Right cardiac atrium (tissue), 5 donors: ENCODE measurements around the gene LRMDA. TPM values are rescaled to one million over a fixed set of nuclear protein-coding genes. Genes with fewer than 3 reads are reported as not detected.

Source experiments
- ATAC-seq, 2 donors: fragments of 200-7000 bp; cut with Tn5 transposase; one replicate each; pipeline versions ENCODE4 v1.8.0 to v1.9.1; 2020; ENCODE audit warnings: moderate library complexity in 2 of 2, mild to moderate bottlenecking in 1 of 2
- DNase-seq, 3 donors: peaks; one replicate each; pipeline ENCODE4 v3.0.0-alpha.2; 2020
- H3K27ac ChIP-seq: one replicate; pipeline ENCODE4 v1.5.1; 2013; ENCODE audit warnings: mild to moderate bottlenecking, low read length, control low read depth, moderate library complexity
- H3K27me3 ChIP-seq: one replicate; pipeline ENCODE4 v1.6.1; 2013; ENCODE audit not compliant: control insufficient read depth, insufficient read depth
- H3K4me1 ChIP-seq: one replicate; pipeline ENCODE4 v1.6.1; 2013; ENCODE audit warnings: low read length; ENCODE audit not compliant: control insufficient read depth, insufficient read depth
- H3K4me3 ChIP-seq: one replicate; pipeline ENCODE4 v1.5.1; 2013; ENCODE audit warnings: low read length, control low read depth
- H3K9me3 ChIP-seq: one replicate; pipeline ENCODE4 v1.6.1; 2013; ENCODE audit warnings: low read length; ENCODE audit not compliant: control insufficient read depth
- WGBS: extraction: QIAGEN DNeasy Blood & Tissue Kit; methylation state at CpG from one replicate; pipeline ENCODE4 v1.1.7; 2013; 5-methylcytosine and 5-hydroxymethylcytosine counted together
- intact Hi-C, 4 donors: fragments of 100-400 bp; cut with DNase I; formaldehyde crosslinking; loops; one replicate each; pipeline versions ENCODE4 v1.11.0 to v1.14.0; 2022 to 2023
- polyA plus RNA-seq: library from polyadenylated mRNA; stranded (reverse); fragments of 200-250 nt; gene quantifications from one replicate; pipeline ENCODE4 v1.2.3, GENCODE V29; 2013
- total RNA-seq, 4 donors: library from RNA; stranded (reverse); fragmentation: NEBNext Ultra II Directional; extraction: Animal tissue kit (Norgen Biotek cat#: 25700); gene quantifications; one replicate each; pipeline ENCODE4 v1.2.1, GENCODE V29; 2021
- donor health status: healthy with polysubstance abuse.
- donor health status: DM: no; HTN: yes; CAD: no.
- donor health status: DM: no; HTN: no; CAD: no.
- donor health status: DM: no; HTN: yes; CAD: no; lungs with severe emphysema.
- donor health status: DM: yes; HTN: yes; CAD: no.

LRMDA gene
- total and polyA plus RNA-seq, 5 donors: 42.7 to 97.9 (median 48.8) TPM

- H3K4me1 ChIP-seq: no peaks in the 10 kb centered on the region
- H3K9me3 ChIP-seq: no peaks in the 10 kb centered on the region
- DNase-seq (peak in 2 of 3 donors; percentile 72 to 75), ATAC-seq (no peak)
- H3K27me3 ChIP-seq: no peaks in the 10 kb centered on the region
- H3K27ac ChIP-seq: peak overlapping the region; percentile 82
- WGBS: 1% methylated on average over 27 of the region's 27 CpGs
- peak overlapping the region; percentile 84 for H3K4me3 ChIP-seq
- intact Hi-C loops: loop anchor here in 3 of 4 donors (10.0 kb wide), 5 partner anchors 206 to 1146 kb away; no protein-coding TSS in a partner anchor
Measured at GRCh38 chr10:75408509-75408875, 22.9 kb upstream of the LRMDA start.

- ATAC-seq (peak; percentile 94 to 95), DNase-seq (peak; percentile 85 to 94 (median 93))
- under 1% methylated on average over 76 of the region's 76 CpGs for WGBS
- Histone ChIP-seq H3K27me3 (no peaks in the 10 kb centered on the region), H3K4me1 (no peaks in the 10 kb centered on the region), H3K27ac (peak overlapping the region; percentile 82), H3K4me3 (peak overlapping the region; percentile 84), H3K9me3 (no peaks in the 10 kb centered on the region)
- intact Hi-C loops: loop anchor here in 3 of 4 donors (10.0 kb wide), 5 partner anchors 206 to 1146 kb away; no protein-coding TSS in a partner anchor
Measured at GRCh38 chr10:75408911-75409885, 22.2 kb upstream of the LRMDA start.

GRCh38 chr10:75410132-75411005 is 21.1 kb upstream of the LRMDA start:
- H3K27ac ChIP-seq: no peak overlapping the region
- DNase-seq (no peak), ATAC-seq (no peak)
- WGBS: 49% methylated on average over 10 of the region's 10 CpGs
- H3K4me1 ChIP-seq: no peaks in the 10 kb centered on the region
- peak overlapping the region; percentile 84 for H3K4me3 ChIP-seq
- intact Hi-C loops: loop anchor here in 1 of 4 donors (5.0 kb wide), 1 partner anchor 897 kb away; no protein-coding TSS in a partner anchor
- no peaks in the 10 kb centered on the region for H3K27me3 ChIP-seq
- no peaks in the 10 kb centered on the region for H3K9me3 ChIP-seq

- Histone ChIP-seq H3K27me3 (no peaks in the 10 kb centered on the region), H3K4me1 (no peaks in the 10 kb centered on the region), H3K27ac (no peak overlapping the region), H3K4me3 (no peak overlapping the region), H3K9me3 (no peaks in the 10 kb centered on the region)
- WGBS: 89% methylated on average over 1 of the region's 1 CpG
- intact Hi-C loops: loop anchor here in 1 of 4 donors (5.0 kb wide), 1 partner anchor 893 kb away; no protein-coding TSS in a partner anchor
- ATAC-seq: no peak
- no peak for DNase-seq
Measured at GRCh38 chr10:75414527-75414926, 16.9 kb upstream of the LRMDA start.

- Histone ChIP-seq H3K4me3 (no peak overlapping the region), H3K4me1 (no peaks in the 10 kb centered on the region), H3K9me3 (no peaks in the 10 kb centered on the region), H3K27ac (no peak overlapping the region), H3K27me3 (no peaks in the 10 kb centered on the region)
- ATAC-seq (no peak), DNase-seq (no peak)
- intact Hi-C loops: no loop called here
- 64% methylated on average over 5 of the region's 5 CpGs for WGBS
Measured at GRCh38 chr10:75417522-75417927, 13.9 kb upstream of the LRMDA start.

- Histone ChIP-seq H3K4me1 (no peaks in the 10 kb centered on the region), H3K9me3 (no peaks in the 10 kb centered on the region), H3K27me3 (no peaks in the 10 kb centered on the region), H3K4me3 (no peak overlapping the region), H3K27ac (no peak overlapping the region)
- ATAC-seq (no peak), DNase-seq (no peak)
- 76% methylated on average over 4 of the region's 4 CpGs for WGBS
- intact Hi-C loops: no loop called here
Measured at GRCh38 chr10:75418293-75418692, 13.1 kb upstream of the LRMDA start.

GRCh38 chr10:75418712-75419111 is 12.7 kb upstream of the LRMDA start:
- Histone ChIP-seq H3K4me1 (no peaks in the 10 kb centered on the region), H3K4me3 (no peak overlapping the region), H3K27me3 (no peaks in the 10 kb centered on the region), H3K27ac (no peak overlapping the region), H3K9me3 (no peaks in the 10 kb centered on the region)
- no peak for DNase-seq
- ATAC-seq: no peak
- intact Hi-C loops: no loop called here
- WGBS: 95% methylated on average over 8 of the region's 8 CpGs

GRCh38 chr10:75422913-75423312 is 8.5 kb upstream of the LRMDA start:
- H3K27ac ChIP-seq: no peak overlapping the region
- no peak for ATAC-seq
- 97% methylated on average over 6 of the region's 6 CpGs for WGBS
- no peaks in the 10 kb centered on the region for H3K4me1 ChIP-seq
- H3K27me3 ChIP-seq: no peaks in the 10 kb centered on the region
- DNase-seq: no peak
- no peaks in the 10 kb centered on the region for H3K9me3 ChIP-seq
- H3K4me3 ChIP-seq: no peak overlapping the region
- intact Hi-C loops: no loop called here

- Histone ChIP-seq H3K9me3 (no peaks in the 10 kb centered on the region), H3K4me1 (no peaks in the 10 kb centered on the region), H3K27ac (no peak overlapping the region), H3K4me3 (no peak overlapping the region), H3K27me3 (no peaks in the 10 kb centered on the region)
- no peak for DNase-seq
- 93% methylated on average over 2 of the region's 2 CpGs for WGBS
- no peak for ATAC-seq
- intact Hi-C loops: no loop called here
Measured at GRCh38 chr10:75424571-75424970, 6.9 kb upstream of the LRMDA start.

GRCh38 chr10:75425291-75426079 is 5.9 kb upstream of the LRMDA start:
- no peak for ATAC-seq
- WGBS: 88% methylated on average over 6 of the region's 6 CpGs

More at GRCh38 chr10:75425291-75426079, 5.9 kb upstream of the LRMDA start:
- no peaks in the 10 kb centered on the region for H3K27me3 ChIP-seq
- intact Hi-C loops: no loop called here
- H3K4me1 ChIP-seq: peaks cover 2% of the 10 kb centered on the region
- no peak overlapping the region for H3K27ac ChIP-seq
- no peak overlapping the region for H3K4me3 ChIP-seq
- no peak for DNase-seq
- no peaks in the 10 kb centered on the region for H3K9me3 ChIP-seq
